Endothelial cell of umbilical vein (primary cell): ENCODE data around the gene EXOC3L1.

Experiments used
- POLR2A ChIP-seq: IDR thresholded peaks from 2 replicates; pipeline ENCODE4 v1.6.1; 2012; ENCODE audit warnings: low read depth, mild to moderate bottlenecking, control low read depth, low read length
- POLR2AphosphoS5 ChIP-seq: IDR thresholded peaks from 2 replicates; pipeline ENCODE4 v1.6.1; 2012; ENCODE audit warnings: low read depth, mild to moderate bottlenecking, control low read depth, low read length, moderate library complexity; ENCODE audit not compliant: insufficient read depth
- TF ChIP-seq, protein P1 (sequence below), 2 donors: IDR thresholded peaks; 1 replicate in 1 of 2; 2 replicates in 1 of 2; pipeline ENCODE4 v1.5.1; 2011; ENCODE audit warnings: low read length in 2 of 2, mild to moderate bottlenecking in 2 of 2, moderate library complexity in 2 of 2, control low read depth in 1 of 2, inconsistent platforms in 1 of 2, low read depth in 1 of 2; ENCODE audit not compliant: insufficient read depth in 1 of 2; ENCODE audit errors: extremely low read depth in 1 of 2

DNA sequence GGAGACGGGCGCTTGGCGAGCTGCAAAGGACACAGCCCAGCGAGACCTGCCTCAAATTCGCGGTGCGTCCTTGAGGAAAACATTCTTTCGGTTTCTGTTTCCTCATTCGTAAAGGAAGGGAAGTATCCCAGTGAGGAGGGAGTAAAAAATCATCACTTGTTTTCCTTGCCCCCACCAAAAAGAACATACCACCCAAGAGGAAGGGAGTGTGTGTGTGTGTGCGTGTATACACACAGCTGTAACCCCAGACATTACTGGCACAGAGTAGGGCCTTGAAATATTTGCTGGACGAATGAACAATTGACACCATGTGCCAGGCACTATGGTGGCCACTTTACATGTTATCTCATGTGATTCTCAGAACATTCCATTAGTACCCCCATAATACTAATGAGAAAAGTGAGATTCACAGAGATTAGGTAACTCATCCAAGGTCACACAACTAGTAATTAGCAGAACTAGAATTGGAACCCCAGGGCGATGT lies 4.2 kb downstream of the EXOC3L1 start:
- TF ChIP-seq POLR2AphosphoS5 (no peak), POLR2A (no peak)
- TF ChIP-seq, protein P1, sequence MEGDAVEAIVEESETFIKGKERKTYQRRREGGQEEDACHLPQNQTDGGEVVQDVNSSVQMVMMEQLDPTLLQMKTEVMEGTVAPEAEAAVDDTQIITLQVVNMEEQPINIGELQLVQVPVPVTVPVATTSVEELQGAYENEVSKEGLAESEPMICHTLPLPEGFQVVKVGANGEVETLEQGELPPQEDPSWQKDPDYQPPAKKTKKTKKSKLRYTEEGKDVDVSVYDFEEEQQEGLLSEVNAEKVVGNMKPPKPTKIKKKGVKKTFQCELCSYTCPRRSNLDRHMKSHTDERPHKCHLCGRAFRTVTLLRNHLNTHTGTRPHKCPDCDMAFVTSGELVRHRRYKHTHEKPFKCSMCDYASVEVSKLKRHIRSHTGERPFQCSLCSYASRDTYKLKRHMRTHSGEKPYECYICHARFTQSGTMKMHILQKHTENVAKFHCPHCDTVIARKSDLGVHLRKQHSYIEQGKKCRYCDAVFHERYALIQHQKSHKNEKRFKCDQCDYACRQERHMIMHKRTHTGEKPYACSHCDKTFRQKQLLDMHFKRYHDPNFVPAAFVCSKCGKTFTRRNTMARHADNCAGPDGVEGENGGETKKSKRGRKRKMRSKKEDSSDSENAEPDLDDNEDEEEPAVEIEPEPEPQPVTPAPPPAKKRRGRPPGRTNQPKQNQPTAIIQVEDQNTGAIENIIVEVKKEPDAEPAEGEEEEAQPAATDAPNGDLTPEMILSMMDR (IDR thresholded peaks at IDR 0.05; ENCODE audit: extremely low read depth in 1 of 2, insufficient read depth in 1 of 2, low read depth in 1 of 2, low read length in 2 of 2): no peak
